Measurements from ENCODE around the gene AKR7A2. TPM values are rescaled to one million over a fixed set of nuclear protein-coding genes. Genes with fewer than 3 reads are reported as not detected.

AKR7A2 gene
- total RNA-seq, 3 donors from 2014 or later = 57.9 to 85.2 (median 72.1) TPM

DNA sequence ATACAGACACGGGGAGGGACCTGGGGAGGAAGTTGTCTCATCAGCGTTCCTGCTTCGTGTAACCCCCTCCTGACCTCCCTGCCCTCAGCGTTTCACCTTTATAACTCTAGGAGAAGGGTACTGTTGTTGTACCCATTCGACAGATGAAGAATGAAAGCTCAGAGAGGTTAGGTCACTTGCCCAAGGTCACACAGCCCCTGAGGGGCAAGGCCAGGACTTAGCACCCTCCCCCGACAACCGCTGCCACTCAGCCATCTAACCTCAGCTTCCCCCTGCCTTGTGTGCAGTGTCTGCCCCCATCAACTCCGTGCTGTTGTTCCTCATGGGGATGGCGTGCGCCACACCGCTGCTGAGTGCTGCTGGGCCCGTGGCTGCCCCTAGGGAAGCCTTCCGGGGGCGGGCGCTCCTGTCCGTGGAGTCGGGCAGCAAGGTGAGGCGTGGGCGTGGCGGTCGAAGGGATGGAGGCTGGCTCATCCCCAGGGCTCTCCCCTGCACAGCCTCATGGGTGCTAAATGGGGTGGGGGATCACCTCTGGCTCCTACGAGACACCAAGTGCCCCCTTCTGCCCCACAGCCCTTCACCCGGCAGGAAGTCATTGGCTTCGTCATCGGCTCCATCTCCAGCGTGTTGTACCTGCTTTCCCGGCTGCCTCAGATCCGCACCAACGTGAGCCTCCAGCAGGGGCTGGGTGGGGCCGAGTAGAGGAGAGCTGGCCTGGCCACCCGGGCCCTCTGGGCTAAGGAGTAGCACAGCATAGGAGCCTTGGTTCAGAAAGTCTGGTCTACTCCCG lies 14.2 kb upstream of the AKR7A2 start:
- no peak for DNase-seq
- intact Hi-C loops (cut with DNase I, micrococcal nuclease) = no loop called here
- Histone ChIP-seq H3K4me1 (ENCODE audit: low read depth) (no peaks in the 10 kb centered on the region), H3K36me3 (ENCODE audit: low read depth) (no peaks in the 10 kb centered on the region), H3K4me3 (no peak overlapping the region), H3K9me3 (no peaks in the 10 kb centered on the region)
- ATAC-seq = no peak
- TF ChIP-seq, protein P1, sequence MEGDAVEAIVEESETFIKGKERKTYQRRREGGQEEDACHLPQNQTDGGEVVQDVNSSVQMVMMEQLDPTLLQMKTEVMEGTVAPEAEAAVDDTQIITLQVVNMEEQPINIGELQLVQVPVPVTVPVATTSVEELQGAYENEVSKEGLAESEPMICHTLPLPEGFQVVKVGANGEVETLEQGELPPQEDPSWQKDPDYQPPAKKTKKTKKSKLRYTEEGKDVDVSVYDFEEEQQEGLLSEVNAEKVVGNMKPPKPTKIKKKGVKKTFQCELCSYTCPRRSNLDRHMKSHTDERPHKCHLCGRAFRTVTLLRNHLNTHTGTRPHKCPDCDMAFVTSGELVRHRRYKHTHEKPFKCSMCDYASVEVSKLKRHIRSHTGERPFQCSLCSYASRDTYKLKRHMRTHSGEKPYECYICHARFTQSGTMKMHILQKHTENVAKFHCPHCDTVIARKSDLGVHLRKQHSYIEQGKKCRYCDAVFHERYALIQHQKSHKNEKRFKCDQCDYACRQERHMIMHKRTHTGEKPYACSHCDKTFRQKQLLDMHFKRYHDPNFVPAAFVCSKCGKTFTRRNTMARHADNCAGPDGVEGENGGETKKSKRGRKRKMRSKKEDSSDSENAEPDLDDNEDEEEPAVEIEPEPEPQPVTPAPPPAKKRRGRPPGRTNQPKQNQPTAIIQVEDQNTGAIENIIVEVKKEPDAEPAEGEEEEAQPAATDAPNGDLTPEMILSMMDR (IDR thresholded peaks at IDR 0.05) = no peak

DNA sequence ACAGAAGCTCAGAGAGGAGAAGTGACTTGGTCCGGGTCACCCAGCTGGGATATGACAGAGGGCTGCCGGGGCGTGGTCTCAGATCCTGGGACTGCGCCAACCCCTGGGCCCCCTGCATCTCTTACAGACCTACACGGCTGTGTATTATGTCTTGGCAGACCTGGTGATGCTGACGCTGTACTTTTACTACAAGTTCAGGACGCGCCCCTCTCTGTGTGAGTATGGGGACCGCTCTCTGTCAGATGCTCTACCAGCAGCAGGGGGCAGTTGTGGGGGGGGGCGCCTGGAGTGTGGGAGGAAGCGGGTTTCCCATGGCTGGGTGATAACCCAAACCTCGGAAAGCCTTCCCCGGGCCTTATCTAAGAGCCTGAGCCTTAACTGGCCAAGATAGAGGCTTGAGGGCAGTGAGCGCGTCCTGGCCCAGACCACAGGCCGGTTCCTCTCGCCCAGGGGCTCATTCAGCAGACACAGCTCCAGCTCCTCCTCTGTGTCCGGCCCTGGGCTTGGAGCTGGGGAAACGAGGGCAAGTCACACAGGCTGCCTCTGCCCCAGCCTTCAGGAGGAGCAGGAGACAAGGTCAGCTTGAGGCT lies 13.5 kb upstream of the AKR7A2 start:
- no peaks in the 10 kb centered on the region for H3K4me1 ChIP-seq (ENCODE audit: low read depth)
- DNase-seq (no peak), ATAC-seq (no peak)
- H3K4me3 ChIP-seq = no peak overlapping the region
- intact Hi-C loops (cut with DNase I, micrococcal nuclease) = no loop called here
- TF ChIP-seq, protein P1 (IDR thresholded peaks at IDR 0.05) = no peak
- H3K9me3 ChIP-seq = no peaks in the 10 kb centered on the region
- H3K36me3 ChIP-seq (ENCODE audit: low read depth) = no peaks in the 10 kb centered on the region

DNA sequence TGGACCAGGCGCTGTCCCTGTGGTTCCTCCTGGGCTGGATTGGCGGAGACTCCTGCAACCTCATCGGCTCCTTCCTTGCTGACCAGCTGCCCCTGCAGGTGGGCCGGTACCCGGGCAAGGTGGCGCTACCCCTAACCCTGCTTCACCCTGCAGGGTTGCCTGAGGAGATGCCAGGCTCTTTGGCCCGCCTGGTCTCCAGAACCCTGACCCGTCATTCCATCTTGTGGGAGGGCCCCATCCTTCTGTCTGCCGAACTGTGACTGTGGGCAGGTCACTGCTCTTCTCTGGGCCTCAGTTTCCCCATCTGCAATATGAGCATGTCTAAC lies 12.7 kb upstream of the AKR7A2 start:
- no peaks in the 10 kb centered on the region for H3K4me1 ChIP-seq (ENCODE audit: low read depth)
- intact Hi-C loops (cut with DNase I, micrococcal nuclease) = no loop called here
- H3K9me3 ChIP-seq = no peaks in the 10 kb centered on the region
- no peak overlapping the region for H3K4me3 ChIP-seq
- no peaks in the 10 kb centered on the region for H3K36me3 ChIP-seq (ENCODE audit: low read depth)
- DNase-seq = no peak
- TF ChIP-seq, protein P1 (IDR thresholded peaks at IDR 0.05) = no peak
- no peak for ATAC-seq

DNA sequence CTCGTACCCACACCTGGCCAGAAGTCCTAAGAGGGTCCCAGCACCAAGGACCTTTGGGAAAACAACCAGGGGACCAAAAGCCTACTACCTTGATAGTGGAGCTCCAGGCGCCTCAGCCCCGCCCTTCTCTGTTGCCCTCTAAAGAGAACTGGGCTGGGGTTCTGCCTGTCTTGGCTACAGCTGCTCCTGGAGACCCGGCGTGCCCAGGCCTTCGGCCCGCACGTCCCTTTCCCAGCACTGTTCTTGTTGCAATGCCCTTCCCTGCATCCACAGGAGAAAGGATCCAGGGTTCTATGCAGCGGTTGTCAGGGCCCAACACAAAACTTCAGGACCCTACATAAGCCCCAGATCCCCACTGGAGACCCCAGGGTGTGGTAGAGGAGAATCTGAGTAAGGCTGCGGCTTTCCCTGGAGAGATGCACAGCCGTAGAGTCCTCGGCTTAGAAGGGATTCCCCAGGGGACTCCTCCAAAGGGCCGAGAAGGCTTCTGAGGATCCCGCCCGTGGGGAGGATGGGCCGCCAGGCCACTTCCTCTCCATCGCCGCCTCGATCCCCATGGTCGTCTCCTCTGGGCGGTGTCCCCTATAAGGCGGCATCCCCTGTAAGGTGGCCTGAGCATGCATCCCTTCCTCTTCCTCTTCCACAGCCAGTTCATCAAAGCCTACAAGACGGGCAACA lies 12.2 kb upstream of the AKR7A2 start:
- ATAC-seq = no peak
- intact Hi-C loops (cut with DNase I, micrococcal nuclease) = no loop called here
- no peak overlapping the region for H3K4me3 ChIP-seq
- no peaks in the 10 kb centered on the region for H3K36me3 ChIP-seq (ENCODE audit: low read depth)
- H3K9me3 ChIP-seq = no peaks in the 10 kb centered on the region
- no peaks in the 10 kb centered on the region for H3K4me1 ChIP-seq (ENCODE audit: low read depth)
- TF ChIP-seq, protein P1 (IDR thresholded peaks at IDR 0.05) = no peak
- DNase-seq = no peak

DNA sequence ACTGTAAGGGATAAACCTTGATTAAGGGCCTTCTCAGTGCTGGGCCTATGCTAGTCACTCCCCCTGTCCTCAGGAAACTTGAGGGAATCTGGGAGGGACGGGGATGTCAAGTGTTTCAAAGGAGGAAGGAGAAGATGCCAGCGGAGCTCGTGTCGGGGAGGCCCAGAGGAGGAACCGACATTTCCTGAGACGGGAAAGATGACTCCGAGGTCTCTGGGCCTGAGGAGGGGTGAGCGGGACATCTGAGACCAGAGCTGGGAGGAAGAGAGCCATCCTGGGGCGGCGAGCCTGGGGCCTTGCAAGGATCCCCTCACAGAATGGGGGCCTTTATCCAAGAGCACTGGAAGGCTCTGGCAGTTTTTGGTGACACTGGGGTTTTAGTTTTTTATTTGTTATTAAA lies 10.5 kb upstream of the AKR7A2 start:
- no peaks in the 10 kb centered on the region for H3K36me3 ChIP-seq (ENCODE audit: low read depth)
- no peaks in the 10 kb centered on the region for H3K4me1 ChIP-seq (ENCODE audit: low read depth)
- TF ChIP-seq, protein P1 (IDR thresholded peaks at IDR 0.05) = no peak
- H3K9me3 ChIP-seq = no peaks in the 10 kb centered on the region
- DNase-seq = no peak
- intact Hi-C loops (cut with DNase I, micrococcal nuclease) = no loop called here
- no peak for ATAC-seq
- no peak overlapping the region for H3K4me3 ChIP-seq

Data from mucosa of descending colon (tissue), 3 donors.